ENCODE data around the gene ACBD5.

ACBD5 gene

GRCh38 chr10:27247006-27247405 lies 6.4 kb upstream of the ACBD5 start:
- DNase-seq (ENCODE audit: low spot score), result no peak
- no peak for TF ChIP-seq CTCF (IDR thresholded peaks at IDR 0.05; ENCODE audit: borderline replicate concordance, control extremely low read depth, extremely low read depth, insufficient read depth, missing control alignments)
- in situ Hi-C loops (cut with MboI; ENCODE audit: low sequenced_read_pairs, unreplicated experiment), result loop anchor here (10.0 kb wide), 1 partner anchor 108 kb away; no protein-coding TSS in a partner anchor

- in situ Hi-C loops (cut with MboI; ENCODE audit: low sequenced_read_pairs, unreplicated experiment), result loop anchor here (10.0 kb wide), 1 partner anchor 109 kb away; no protein-coding TSS in a partner anchor
Measured at GRCh38 chr10:27245836-27246235, 5.2 kb upstream of the ACBD5 start.

GRCh38 chr10:27244976-27245375 lies 4.4 kb upstream of the ACBD5 start:
- TF ChIP-seq CTCF (IDR thresholded peaks at IDR 0.05; ENCODE audit: borderline replicate concordance, control extremely low read depth, extremely low read depth, insufficient read depth, missing control alignments), result no peak
- no peak for DNase-seq (ENCODE audit: low spot score)
- in situ Hi-C loops (cut with MboI; ENCODE audit: low sequenced_read_pairs, unreplicated experiment), result loop anchor here (10.0 kb wide), 1 partner anchor 110 kb away; no protein-coding TSS in a partner anchor

More at GRCh38 chr10:27245836-27246235, 5.2 kb upstream of the ACBD5 start:
- TF ChIP-seq CTCF (IDR thresholded peaks at IDR 0.05; ENCODE audit: borderline replicate concordance, control extremely low read depth, extremely low read depth, insufficient read depth, missing control alignments), result no peak
- no peak for DNase-seq (ENCODE audit: low spot score)

GRCh38 chr10:27242951-27243551 lies 2.5 kb upstream of the ACBD5 start:
- peak; percentile 68 for DNase-seq (ENCODE audit: low spot score)
- in situ Hi-C loops (cut with MboI; ENCODE audit: low sequenced_read_pairs, unreplicated experiment), result loop anchor here (10.0 kb wide), 1 partner anchor 112 kb away; no protein-coding TSS in a partner anchor
- no peak for TF ChIP-seq CTCF (IDR thresholded peaks at IDR 0.05; ENCODE audit: borderline replicate concordance, control extremely low read depth, extremely low read depth, insufficient read depth, missing control alignments)

GRCh38 chr10:27242473-27242950 lies 1.9 kb upstream of the ACBD5 start:
- in situ Hi-C loops (cut with MboI; ENCODE audit: low sequenced_read_pairs, unreplicated experiment), result loop anchor here (10.0 kb wide), 1 partner anchor 112 kb away; no protein-coding TSS in a partner anchor
- DNase-seq (ENCODE audit: low spot score), result no peak
- TF ChIP-seq CTCF (IDR thresholded peaks at IDR 0.05; ENCODE audit: borderline replicate concordance, control extremely low read depth, extremely low read depth, insufficient read depth, missing control alignments), result no peak

- in situ Hi-C loops (cut with MboI; ENCODE audit: low sequenced_read_pairs, unreplicated experiment), result loop anchor here (10.0 kb wide), 1 partner anchor 113 kb away; no protein-coding TSS in a partner anchor
- peak; percentile 88 for DNase-seq (ENCODE audit: low spot score)
- peak; percentile 23 for TF ChIP-seq CTCF (IDR thresholded peaks at IDR 0.05; ENCODE audit: borderline replicate concordance, control extremely low read depth, extremely low read depth, insufficient read depth, missing control alignments)
Measured at GRCh38 chr10:27241652-27242472, 1.3 kb upstream of the ACBD5 start.
